GM18907 (cell line): ENCODE results near the gene KASH5.
"Not testable (repeated sequence)": the region's sequence is repeated elsewhere in the genome, so short reads cannot be mapped to it uniquely, and the experiment has no call there.

Experiments
- ATAC-seq: cut with Tn5 transposase; IDR thresholded peaks from one replicate; pipeline ENCODE4 v1.9.1; 2021; ENCODE audit warnings: mild to moderate bottlenecking, moderate library complexity; ENCODE audit not compliant: unreplicated experiment

The KASH5 gene

DNA sequence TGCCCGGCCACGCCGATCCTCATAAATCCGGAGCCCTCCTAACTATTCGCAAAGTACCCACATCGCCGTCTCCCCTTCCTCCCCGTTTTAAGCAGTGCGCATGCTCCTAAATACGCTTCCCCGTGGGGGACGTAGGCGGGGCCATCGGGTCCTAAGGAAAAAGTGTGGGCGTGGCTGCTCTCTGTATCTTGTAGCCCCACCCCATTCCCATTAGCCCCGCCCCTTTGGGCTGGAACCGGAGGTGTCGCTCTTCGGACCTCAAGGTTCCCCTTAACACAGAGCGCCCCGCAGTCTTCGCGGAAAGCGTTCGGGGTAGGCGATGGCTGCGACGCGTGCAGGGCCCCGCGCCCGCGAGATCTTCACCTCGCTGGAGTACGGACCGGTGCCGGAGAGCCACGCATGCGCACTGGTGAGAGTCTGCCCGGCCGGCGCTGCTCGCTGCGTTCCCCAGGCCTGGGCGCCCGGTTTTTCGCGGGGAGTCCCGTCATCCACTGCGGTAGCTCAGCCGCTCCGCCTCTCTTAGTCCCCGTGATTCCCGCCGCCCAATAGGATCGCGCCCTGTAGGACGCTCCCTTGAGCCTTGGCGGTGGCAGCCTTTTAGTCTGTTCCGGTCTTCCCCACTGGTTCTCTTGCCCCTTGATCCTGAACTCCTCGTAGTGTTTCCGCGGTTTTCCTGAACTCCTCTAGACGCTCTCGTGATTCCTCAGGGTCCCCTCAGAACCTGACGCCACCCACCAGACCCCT lies 65.1 kb downstream of the KASH5 start, which contains the start of gene ALDH16A1:
ALDH16A1 (plus strand) TSS at position 213 of the 744 bp plus-strand sequence; CDS start at position 320, 107 bp downstream.
- ATAC-seq, result peak; percentile 81

DNA sequence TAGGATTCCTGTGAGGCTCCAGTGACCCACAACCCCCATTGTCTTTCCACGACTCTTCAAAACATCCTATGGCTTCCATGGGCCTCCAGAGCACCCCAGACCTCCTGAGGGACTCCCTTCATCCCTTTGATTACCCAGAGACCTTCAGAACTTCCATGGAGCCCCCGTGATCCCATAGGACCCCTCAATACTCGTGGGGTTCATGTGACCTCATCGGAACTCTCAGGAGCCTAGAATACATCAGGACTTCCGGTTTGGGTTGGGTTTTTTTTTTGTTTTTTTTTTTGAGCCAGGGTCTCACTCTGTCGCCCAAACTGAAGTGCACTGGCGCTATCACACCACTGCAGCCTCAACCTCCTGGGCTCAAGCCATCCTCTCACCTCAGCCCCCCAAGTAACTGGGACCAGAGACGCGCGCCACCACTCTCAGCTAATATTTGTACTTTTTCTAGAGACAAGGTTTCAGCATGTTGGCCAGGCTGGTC lies 65.8 kb downstream of the KASH5 start:
- peak; percentile 3 for ATAC-seq

DNA sequence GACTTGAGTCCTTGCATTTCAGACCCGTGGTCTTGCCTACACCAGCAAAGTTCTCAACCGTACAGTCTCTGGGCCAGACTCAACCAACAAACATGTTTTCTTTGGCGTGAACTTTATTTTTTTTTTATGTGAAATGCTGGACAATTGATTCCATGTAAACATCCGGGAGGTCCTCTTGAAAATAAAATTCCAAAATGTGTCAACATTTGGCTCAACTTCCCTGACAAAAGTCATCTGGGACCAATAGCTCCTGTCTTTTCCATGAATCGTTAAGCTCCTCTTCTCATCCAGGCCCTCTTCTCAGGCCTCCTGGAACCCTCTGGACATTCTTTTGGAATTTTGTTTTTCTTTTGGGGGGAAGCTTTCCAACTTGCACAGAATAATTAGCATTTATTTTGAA lies 67.7 kb downstream of the KASH5 start:
- no peak for ATAC-seq

DNA sequence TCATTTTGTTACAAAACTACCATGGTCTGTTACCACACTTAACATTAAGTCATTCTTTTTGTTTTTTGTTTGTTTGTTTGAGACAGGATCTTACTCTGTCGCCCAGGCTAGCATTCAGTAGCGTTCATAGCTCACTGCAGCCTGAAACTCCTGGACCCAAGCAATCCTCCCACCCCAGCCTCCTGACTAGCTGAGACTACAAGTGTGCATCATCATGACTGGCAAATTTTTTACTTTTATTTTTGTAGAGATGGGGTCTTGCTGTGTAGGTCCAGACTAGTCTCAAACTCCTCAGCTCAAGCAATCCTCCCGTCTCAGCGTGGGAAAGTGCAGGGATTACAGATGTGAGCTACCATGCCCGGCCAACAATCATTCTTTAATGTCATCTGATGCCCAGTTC lies 68.3 kb downstream of the KASH5 start:
- ATAC-seq, result no peak

DNA sequence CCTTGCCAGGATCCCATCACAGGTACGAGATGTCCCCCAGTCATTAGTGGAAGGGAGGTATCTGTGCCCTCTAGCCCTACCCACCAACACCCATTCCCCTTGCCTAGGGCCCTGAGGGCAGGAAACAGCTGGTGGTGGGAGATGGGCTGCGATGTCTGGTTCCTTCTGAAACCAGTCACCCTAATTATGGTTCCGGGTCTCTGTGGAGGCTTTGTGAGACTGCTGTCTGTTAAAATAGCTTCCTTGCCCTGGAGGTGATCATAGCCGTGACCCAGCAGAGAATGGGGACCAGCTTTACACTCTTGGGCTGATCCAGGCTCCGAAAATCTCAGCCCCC lies 70.5 kb downstream of the KASH5 start:
- ATAC-seq, result no peak

DNA sequence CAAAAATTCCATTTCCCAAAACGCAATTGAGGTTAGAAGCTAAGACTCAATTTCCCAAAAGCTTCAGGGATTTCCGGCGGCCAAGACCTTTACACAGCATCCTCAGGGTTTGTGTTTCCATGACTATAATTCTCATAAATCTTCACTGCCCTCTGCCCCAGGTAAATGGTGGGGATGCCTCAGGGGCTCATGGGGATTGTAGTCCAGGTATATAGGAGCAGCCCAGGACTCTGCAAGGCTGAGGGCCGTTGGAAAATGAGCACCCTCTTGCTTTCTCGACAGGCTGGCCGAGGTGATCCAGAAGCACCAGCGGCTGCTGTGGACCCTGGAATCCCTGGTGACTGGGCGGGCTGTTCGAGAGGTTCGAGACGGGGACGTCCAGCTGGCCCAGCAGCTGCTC lies 71.3 kb downstream of the KASH5 start:
- ATAC-seq, result no peak

DNA sequence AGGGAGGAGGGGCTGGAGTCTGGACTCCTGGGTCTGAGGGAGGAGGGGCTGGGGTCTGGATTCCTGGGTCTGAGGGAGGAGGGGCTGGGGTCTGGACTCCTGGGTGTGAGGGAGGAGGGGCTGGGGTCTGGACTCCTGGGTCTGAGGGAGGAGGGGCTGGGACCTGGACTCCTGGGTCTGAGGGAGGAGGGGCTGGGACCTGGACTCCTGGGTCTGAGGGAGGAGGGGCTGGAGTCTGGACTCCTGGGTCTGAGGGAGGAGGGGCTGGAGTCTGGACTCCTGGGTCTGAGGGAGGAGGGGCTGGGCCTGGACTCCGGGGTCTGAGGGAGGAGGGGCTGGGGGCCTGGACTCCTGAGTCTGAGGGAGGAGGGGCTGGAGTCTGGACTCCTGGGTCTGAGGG lies 73.1 kb downstream of the KASH5 start:
- ATAC-seq, result not testable (repeated sequence)

DNA sequence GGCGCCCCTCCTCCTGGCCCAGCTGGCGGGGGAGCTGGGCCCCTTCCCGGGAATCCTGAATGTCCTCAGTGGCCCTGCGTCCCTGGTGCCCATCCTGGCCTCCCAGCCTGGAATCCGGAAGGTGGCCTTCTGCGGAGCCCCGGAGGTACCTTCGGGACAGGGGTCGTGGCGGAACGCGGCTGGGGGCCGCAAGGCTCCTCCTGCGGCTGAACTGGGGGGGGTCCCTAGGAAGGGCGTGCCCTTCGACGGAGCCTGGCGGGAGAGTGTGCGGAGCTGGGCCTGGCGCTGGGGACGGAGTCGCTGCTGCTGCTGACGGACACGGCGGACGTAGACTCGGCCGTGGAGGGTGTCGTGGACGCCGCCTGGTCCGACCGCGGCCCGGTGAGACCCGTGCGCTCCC lies 73.6 kb downstream of the KASH5 start:
- ATAC-seq, result no peak

DNA sequence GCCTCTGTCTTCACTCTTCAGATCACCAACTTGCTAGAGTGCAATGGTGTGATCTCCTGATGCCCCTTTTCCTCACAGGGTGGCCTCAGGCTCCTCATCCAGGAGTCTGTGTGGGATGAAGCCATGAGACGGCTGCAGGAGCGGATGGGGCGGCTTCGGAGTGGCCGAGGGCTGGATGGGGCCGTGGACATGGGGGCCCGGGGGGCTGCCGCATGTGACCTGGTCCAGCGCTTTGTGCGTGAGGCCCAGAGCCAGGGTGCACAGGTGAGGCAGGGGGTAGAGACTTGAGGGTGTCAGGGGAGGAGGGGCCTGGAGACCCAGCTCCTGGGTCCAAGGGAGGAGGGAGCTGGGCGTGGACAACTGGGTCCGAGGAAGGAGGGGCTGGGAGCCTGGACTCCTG lies 74.4 kb downstream of the KASH5 start:
- no peak for ATAC-seq

DNA sequence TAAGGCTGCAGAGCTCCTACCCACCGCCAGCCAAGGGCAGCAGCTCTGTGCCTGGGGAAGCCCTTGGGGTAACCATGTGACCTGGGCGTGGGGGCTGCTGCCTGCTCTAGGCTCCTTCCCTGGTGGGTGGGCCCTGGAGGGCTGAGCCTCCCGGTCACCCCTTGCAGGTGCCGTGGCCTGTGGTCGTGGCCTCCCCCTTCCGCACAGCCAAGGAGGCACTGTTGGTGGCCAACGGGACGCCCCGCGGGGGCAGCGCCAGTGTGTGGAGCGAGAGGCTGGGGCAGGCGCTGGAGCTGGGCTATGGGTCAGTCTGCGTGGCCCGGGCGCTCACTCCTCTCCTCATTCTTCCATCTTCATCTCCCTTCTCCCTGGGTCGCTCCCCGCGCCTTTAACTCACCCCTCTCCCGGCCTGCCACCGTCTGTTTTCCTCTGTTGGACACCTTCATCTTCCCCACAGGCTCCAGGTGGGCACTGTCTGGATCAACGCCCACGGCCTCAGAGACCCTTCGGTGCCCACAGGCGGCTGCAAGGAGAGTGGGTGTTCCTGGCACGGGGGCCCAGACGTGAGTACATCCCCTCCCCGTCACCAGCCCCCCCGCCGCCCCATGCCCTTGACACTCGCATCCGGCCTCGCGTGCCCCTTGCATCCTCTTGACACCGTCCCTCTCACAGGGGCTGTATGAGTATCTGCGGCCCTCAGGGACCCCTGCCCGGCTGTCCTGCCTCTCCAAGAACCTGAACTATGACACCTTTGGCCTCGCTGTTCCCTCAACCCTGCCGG lies 76.1 kb downstream of the KASH5 start:
- no peak for ATAC-seq

DNA sequence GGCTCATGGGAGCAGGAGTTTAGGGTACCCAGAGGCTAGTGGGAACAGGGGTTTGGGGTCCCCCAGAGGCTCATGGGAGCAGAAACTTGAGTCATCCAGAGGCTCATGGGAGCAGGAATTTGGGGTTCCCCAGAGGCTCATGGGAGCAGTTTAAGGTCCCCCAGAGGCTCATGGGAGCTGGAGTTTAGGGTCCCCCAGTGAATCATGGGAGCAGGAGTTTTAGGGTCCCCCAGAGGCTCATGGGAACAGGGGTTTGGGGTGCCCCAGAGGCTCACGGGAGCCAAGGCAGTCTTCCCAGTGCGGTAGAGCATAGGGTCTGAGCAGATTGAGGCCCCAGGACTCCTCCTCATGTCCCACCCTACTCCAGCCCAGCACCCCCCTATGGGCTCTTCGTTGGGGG lies 77.3 kb downstream of the KASH5 start:
- ATAC-seq, result no peak
